A549 (cell line): Measurements from ENCODE around the gene QSOX1. TPM values are rescaled to one million over a fixed set of nuclear protein-coding genes. Genes with fewer than 3 reads are reported as not detected.

ENCODE experiments used
- ATAC-seq, 2 experiments: fragments of 200-7000 bp in 1 of 2; fragments of >200 bp in 1 of 2; cut with Nextera tagmentation in 1 of 2; cut with Tn5 transposase in 1 of 2; 3 replicates each; pipeline versions ENCODE4 v1.8.0 to v1.9.1; 2018 to 2020; ENCODE audit warnings: mild to moderate bottlenecking in 1 of 2, moderate library complexity in 1 of 2
- CTCF ChIA-PET: fragments of 300-600 bp; sonication (Branson Sonifier 250); formaldehyde crosslinking; extraction: SDS; loops from one replicate; lab custom pipeline; 2021; ENCODE audit warnings: antibody characterized with exemption, inconsistent platforms; lab: Yijun Ruan, JAX
- POLR2A ChIA-PET: fragments of 350-600 bp; formaldehyde crosslinking; extraction: SDS; loops from one replicate; lab custom pipeline; 2021; ENCODE audit warnings: antibody characterized with exemption, inconsistent platforms; lab: Yijun Ruan, JAX
- DNase-seq, 2 experiments: peaks; one replicate each; pipeline versions ENCODE4 v3.0.0 to v3.0.0-alpha.2; 2011 to 2016; ENCODE audit warnings: low read depth in 1 of 2, low spot score in 1 of 2
- FAIRE-seq: peaks from 2 replicates; lab custom pipeline; 2011; peaks lifted over from hg19 to GRCh38; lab: Jason Lieb, UNC
- H3K27ac ChIP-seq, 2 experiments: fragments of >200 bp; sonication (Bioruptor Twin); formaldehyde crosslinking; 3 replicates each; pipeline ENCODE4 v1.5.1; 2016 to 2017
- H3K4me1 ChIP-seq: fragments of >200 bp; sonication (Bioruptor Twin); formaldehyde crosslinking; 3 replicates; pipeline ENCODE4 v1.6.1; 2016
- H3K4me2 ChIP-seq: fragments of >200 bp; sonication (Bioruptor Twin); formaldehyde crosslinking; 3 replicates; pipeline ENCODE4 v1.6.1; 2016
- H3K4me3 ChIP-seq: fragments of >200 bp; sonication (Bioruptor Twin); formaldehyde crosslinking; 3 replicates; pipeline ENCODE4 v1.5.1; 2016
- H3K9me3 ChIP-seq: fragments of >200 bp; sonication (Bioruptor Twin); formaldehyde crosslinking; 3 replicates; pipeline ENCODE4 v1.6.1; 2016
- BHLHE40 ChIP-seq: IDR thresholded peaks from 2 replicates; pipeline ENCODE4 v1.6.1; 2012; ENCODE audit warnings: low read depth, low read length, inconsistent platforms
- CHD2 ChIP-seq: fragments of 150-350 bp; IDR thresholded peaks from 2 replicates; pipeline ENCODE4 v1.6.1; 2014; ENCODE audit warnings: low read length; ENCODE audit not compliant: partially characterized antibody
- CTCF ChIP-seq: fragments of >200 bp; sonication (Bioruptor Twin); formaldehyde crosslinking; IDR thresholded peaks from 3 replicates; pipeline ENCODE4 v1.5.1; 2016
- EHF ChIP-seq: fragments of 250-450 bp; sonication (Bioruptor Pico); IDR thresholded peaks from 2 replicates; pipeline ENCODE4 v1.5.0; 2020; ENCODE audit warnings: mild to moderate bottlenecking
- EHMT2 ChIP-seq: fragments of 200-600 bp; sonication (generic); IDR thresholded peaks from 2 replicates; pipeline ENCODE4 v1.6.1; 2016; ENCODE audit warnings: antibody characterized with exemption, low read depth, mild to moderate bottlenecking, moderate library complexity
- ELK1 ChIP-seq: fragments of 150-350 bp; IDR thresholded peaks from 2 replicates; pipeline ENCODE4 v1.6.1; 2014; ENCODE audit warnings: low read depth, mild to moderate bottlenecking, low read length
- FOSB ChIP-seq: fragments of 250-450 bp; sonication (Bioruptor Pico); IDR thresholded peaks from 2 replicates; pipeline ENCODE4 v1.5.0; 2020; ENCODE audit warnings: mild to moderate bottlenecking, moderate library complexity
- FOSL2 ChIP-seq, 2 experiments: fragments of 450-650 bp in 1 of 2; fragments of >200 bp in 1 of 2; sonication (Bioruptor Twin) in 1 of 2; formaldehyde crosslinking; IDR thresholded peaks; 2 replicates each; pipeline versions ENCODE4 v1.5.0 to v1.6.1; 2016 to 2020; ENCODE audit warnings: mild to moderate bottlenecking in 1 of 2, moderate library complexity in 1 of 2
- FOXS1 ChIP-seq: fragments of 250-450 bp; sonication (Bioruptor Pico); IDR thresholded peaks from 2 replicates; pipeline ENCODE4 v1.5.0; 2020; ENCODE audit warnings: mild to moderate bottlenecking, moderate library complexity
- HDAC2 ChIP-seq: fragments of 200-600 bp; sonication (generic); IDR thresholded peaks from 2 replicates; pipeline ENCODE4 v1.6.1; 2016
- HES2 ChIP-seq: fragments of >200 bp; sonication (Bioruptor Twin); formaldehyde crosslinking; IDR thresholded peaks from 2 replicates; pipeline ENCODE4 v1.6.1; 2016
- HOXA7 ChIP-seq: fragments of 250-450 bp; sonication (Bioruptor Pico); IDR thresholded peaks from 2 replicates; pipeline ENCODE4 v1.5.0; 2020; ENCODE audit warnings: mild to moderate bottlenecking, moderate library complexity
- HOXB5 ChIP-seq: fragments of 250-450 bp; sonication (Bioruptor Pico); IDR thresholded peaks from 2 replicates; pipeline ENCODE4 v1.5.0; 2020; ENCODE audit warnings: mild to moderate bottlenecking, moderate library complexity
- JUN ChIP-seq, 2 experiments: fragments of >200 bp; sonication (Bioruptor Twin); formaldehyde crosslinking; IDR thresholded peaks; 2 replicates in 1 of 2; 3 replicates in 1 of 2; pipeline ENCODE4 v1.6.1; 2016 to 2017
- MAFK ChIP-seq: fragments of 450-650 bp; IDR thresholded peaks from 2 replicates; pipeline ENCODE4 v1.6.1; 2014; ENCODE audit not compliant: partially characterized antibody
- MAZ ChIP-seq: fragments of 150-350 bp; IDR thresholded peaks from 2 replicates; pipeline ENCODE4 v1.6.1; 2014; ENCODE audit warnings: antibody characterized with exemption, low read depth, low read length, borderline replicate concordance
- MYC ChIP-seq: IDR thresholded peaks from 2 replicates; pipeline ENCODE4 v1.6.1; 2012; ENCODE audit warnings: mild to moderate bottlenecking, inconsistent platforms, low read length, improper control_type of control experiment, borderline replicate concordance
- NFE2L2 ChIP-seq: fragments of 150-350 bp; conservative IDR thresholded peaks from 2 replicates; pipeline ENCODE4 v1.6.1; 2014; ENCODE audit warnings: low read length
- NPAS2 ChIP-seq: fragments of 250-450 bp; sonication (Bioruptor Pico); IDR thresholded peaks from 2 replicates; pipeline ENCODE4 v1.8.0; 2022; ENCODE audit warnings: mild to moderate bottlenecking, moderate library complexity, borderline replicate concordance
- PBX3 ChIP-seq: IDR thresholded peaks from 2 replicates; pipeline ENCODE4 v1.6.1; 2012
- PHF8 ChIP-seq: fragments of 200-600 bp; sonication (generic); IDR thresholded peaks from 2 replicates; pipeline ENCODE4 v1.6.1; 2016; ENCODE audit warnings: low read depth, mild to moderate bottlenecking, antibody characterized with exemption, moderate library complexity, borderline replicate concordance
- RCOR1 ChIP-seq: fragments of 150-350 bp; IDR thresholded peaks from 2 replicates; pipeline ENCODE4 v1.6.1; 2014; ENCODE audit warnings: antibody characterized with exemption, low read length, low read depth
- REST ChIP-seq: fragments of 200-600 bp; sonication (generic); IDR thresholded peaks from 2 replicates; pipeline ENCODE4 v1.6.1; 2016; ENCODE audit warnings: antibody characterized with exemption, mild to moderate bottlenecking, moderate library complexity
- SMC3 ChIP-seq: fragments of >200 bp; sonication (Bioruptor Twin); formaldehyde crosslinking; IDR thresholded peaks from 3 replicates; pipeline ENCODE4 v1.6.1; 2018; ENCODE audit warnings: inconsistent platforms
- SREBF2 ChIP-seq: fragments of 450-650 bp; IDR thresholded peaks from 2 replicates; pipeline ENCODE4 v1.6.1; 2014; ENCODE audit warnings: mild to moderate bottlenecking, moderate library complexity
- TFCP2L1 ChIP-seq: fragments of 250-450 bp; sonication (Bioruptor Pico); IDR thresholded peaks from 2 replicates; pipeline ENCODE4 v1.5.0; 2021; ENCODE audit warnings: mild to moderate bottlenecking
- TP53 ChIP-seq: fragments of 250-450 bp; sonication (Bioruptor Pico); IDR thresholded peaks from 2 replicates; pipeline ENCODE4 v1.5.0; 2021; ENCODE audit warnings: mild to moderate bottlenecking, moderate library complexity
- ZC3H11A ChIP-seq: fragments of 450-650 bp; IDR thresholded peaks from 2 replicates; pipeline ENCODE4 v1.6.1; 2014; ENCODE audit warnings: antibody characterized with exemption, mild to moderate bottlenecking
- ZSCAN20 ChIP-seq: fragments of 250-450 bp; sonication (Bioruptor Pico); IDR thresholded peaks from 2 replicates; pipeline ENCODE4 v1.8.0; 2022; ENCODE audit warnings: mild to moderate bottlenecking, moderate library complexity
- WGBS: methylation state at CpG from one replicate; pipeline ENCODE4 v1.1.6; 2017; ENCODE audit errors: missing lambda C conversion rate; 5-methylcytosine and 5-hydroxymethylcytosine counted together
- polyA plus RNA-seq, 4 experiments: library from polyadenylated mRNA; depleted of rRNA in 3 of 4; stranded (reverse); fragments of >200 nt; fragmentation: RNase III in 1 of 4; extraction: RNeasy Plus Mini Kit Qiagen cat#74134 plus additional on column Dnase treatment in 1 of 4; gene quantifications; 2 replicates in 3 of 4; 3 replicates in 1 of 4; pipeline ENCODE4 v1.2.3, GENCODE V29; 2011 to 2017

QSOX1 gene
- polyA plus RNA-seq, 2 of the 4 experiments (the other 2 are of a cell fraction): 43.8 to 60.2 TPM

- H3K4me1 ChIP-seq: peaks cover 4% of the 10 kb centered on the region; the same call in 2 of the 3 replicates
- ATAC-seq (no peak), DNase-seq (no peak), FAIRE-seq (no peak)
- CTCF ChIA-PET: interaction anchor here (0.9 to 5.8 kb wide), 14 partner anchors 10 to 365 kb away, joined by 3 to 40 read pairs (median 6); no protein-coding TSS in a partner anchor
- H3K27ac ChIP-seq: no peak overlapping the region
- TF ChIP-seq JUN (IDR thresholded peaks at IDR 0.05) (no peak), ZSCAN20 (no peak), BHLHE40 (no peak), NPAS2 (CRISPR knock-in tag) (no peak), FOXS1 (CRISPR knock-in tag) (no peak), HDAC2 (no peak), TP53 (no peak), REST (no peak), EHMT2 (no peak), MAZ (no peak), FOSB (CRISPR knock-in tag) (no peak), CHD2 (no peak), FOSL2 (IDR thresholded peaks at IDR 0.05) (no peak), FOSL2 (CRISPR knock-in tag; IDR thresholded peaks at IDR 0.05) (no peak), HES2 (no peak), ZC3H11A (no peak), PBX3 (no peak), PHF8 (no peak)
- POLR2A ChIA-PET: no interaction called here
- no peaks in the 10 kb centered on the region for H3K9me3 ChIP-seq
- no peak overlapping the region for H3K4me3 ChIP-seq
- no peak overlapping the region for H3K4me2 ChIP-seq
- WGBS: 81% methylated on average over 11 of the region's 11 CpGs
Measured at GRCh38 chr1:180232521-180233043, 77.9 kb downstream of the QSOX1 start.

- FAIRE-seq: no peak
- H3K27ac ChIP-seq: no peak overlapping the region
- ChIA-PET CTCF (interaction anchor here (1.1 to 5.8 kb wide), 7 partner anchors 11 to 527 kb away, joined by 3 to 40 read pairs (median 18); no protein-coding TSS in a partner anchor), POLR2A (no interaction called here)
- H3K4me1 ChIP-seq: peaks cover 4% of the 10 kb centered on the region; the same call in 2 of the 3 replicates
- TF ChIP-seq HOXB5 (CRISPR knock-in tag): no peak
- TF ChIP-seq HOXA7 (CRISPR knock-in tag): no peak
- no peak for TF ChIP-seq HDAC2
- no peak for TF ChIP-seq MYC
- TF ChIP-seq TP53: no peak
- no peak for TF ChIP-seq PHF8
- TF ChIP-seq CTCF: no peak
- no peak for TF ChIP-seq FOSB (CRISPR knock-in tag)
- no peak for TF ChIP-seq ELK1
- no peak for TF ChIP-seq TFCP2L1 (CRISPR knock-in tag)
- no peak for TF ChIP-seq MAFK
- no peak for TF ChIP-seq SMC3
- no peak for TF ChIP-seq NFE2L2
- no peak for TF ChIP-seq RCOR1
- no peak for TF ChIP-seq SREBF2
- TF ChIP-seq EHF (CRISPR knock-in tag): no peak
- H3K9me3 ChIP-seq: no peaks in the 10 kb centered on the region
- WGBS: 90% methylated on average over 69 of the region's 71 CpGs
- no peak for ATAC-seq
- no peak overlapping the region for H3K4me3 ChIP-seq
- H3K4me2 ChIP-seq: no peak overlapping the region
- no peak for DNase-seq
Measured at GRCh38 chr1:180233191-180234011, 78.7 kb downstream of the QSOX1 start.
